HL-60 (cell line): ENCODE measurements around the gene KRT9.

Experiments used
- GABPA ChIP-seq: IDR thresholded peaks from 2 replicates; pipeline ENCODE4 v1.6.1; 2012; ENCODE audit warnings: low read depth
- POLR2AphosphoS5 ChIP-seq: IDR thresholded peaks from 2 replicates; pipeline ENCODE4 v1.6.1; 2012; ENCODE audit warnings: low read depth
- SPI1 ChIP-seq: IDR thresholded peaks from 2 replicates; pipeline ENCODE4 v1.6.1; 2012; ENCODE audit warnings: low read depth, mild to moderate bottlenecking, borderline replicate concordance
- TF ChIP-seq, protein P1 (sequence below): IDR thresholded peaks from 2 replicates; pipeline ENCODE4 v1.6.1; 2012; ENCODE audit warnings: low read depth; ENCODE audit not compliant: insufficient replicate concordance
- TF ChIP-seq, protein P2 (sequence below): IDR thresholded peaks from one replicate; pipeline ENCODE4 v1.5.1; 2011; ENCODE audit warnings: low read length, control low read depth, inconsistent platforms; ENCODE audit not compliant: insufficient read depth

DNA sequence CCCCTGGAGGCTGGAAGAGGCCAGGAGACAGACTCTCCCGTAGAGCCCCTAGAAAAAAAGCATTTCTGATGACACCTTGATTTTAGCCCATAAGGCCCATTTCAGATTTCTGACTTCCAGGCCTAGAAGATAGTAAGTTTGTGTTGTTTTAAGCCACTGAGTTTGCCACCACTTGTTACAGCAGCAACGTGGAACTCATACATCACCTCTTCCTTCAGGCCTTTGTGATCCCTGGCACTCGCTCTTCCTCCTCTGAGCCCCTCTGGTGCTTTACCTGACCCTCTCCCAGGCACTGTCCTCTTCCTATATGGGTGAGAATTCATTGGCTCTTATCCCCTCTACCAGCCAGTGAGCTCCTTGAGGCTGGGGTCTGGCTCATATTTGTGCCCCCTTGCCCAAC is 25.0 kb downstream of the KRT9 start:
- TF ChIP-seq, protein P1, sequence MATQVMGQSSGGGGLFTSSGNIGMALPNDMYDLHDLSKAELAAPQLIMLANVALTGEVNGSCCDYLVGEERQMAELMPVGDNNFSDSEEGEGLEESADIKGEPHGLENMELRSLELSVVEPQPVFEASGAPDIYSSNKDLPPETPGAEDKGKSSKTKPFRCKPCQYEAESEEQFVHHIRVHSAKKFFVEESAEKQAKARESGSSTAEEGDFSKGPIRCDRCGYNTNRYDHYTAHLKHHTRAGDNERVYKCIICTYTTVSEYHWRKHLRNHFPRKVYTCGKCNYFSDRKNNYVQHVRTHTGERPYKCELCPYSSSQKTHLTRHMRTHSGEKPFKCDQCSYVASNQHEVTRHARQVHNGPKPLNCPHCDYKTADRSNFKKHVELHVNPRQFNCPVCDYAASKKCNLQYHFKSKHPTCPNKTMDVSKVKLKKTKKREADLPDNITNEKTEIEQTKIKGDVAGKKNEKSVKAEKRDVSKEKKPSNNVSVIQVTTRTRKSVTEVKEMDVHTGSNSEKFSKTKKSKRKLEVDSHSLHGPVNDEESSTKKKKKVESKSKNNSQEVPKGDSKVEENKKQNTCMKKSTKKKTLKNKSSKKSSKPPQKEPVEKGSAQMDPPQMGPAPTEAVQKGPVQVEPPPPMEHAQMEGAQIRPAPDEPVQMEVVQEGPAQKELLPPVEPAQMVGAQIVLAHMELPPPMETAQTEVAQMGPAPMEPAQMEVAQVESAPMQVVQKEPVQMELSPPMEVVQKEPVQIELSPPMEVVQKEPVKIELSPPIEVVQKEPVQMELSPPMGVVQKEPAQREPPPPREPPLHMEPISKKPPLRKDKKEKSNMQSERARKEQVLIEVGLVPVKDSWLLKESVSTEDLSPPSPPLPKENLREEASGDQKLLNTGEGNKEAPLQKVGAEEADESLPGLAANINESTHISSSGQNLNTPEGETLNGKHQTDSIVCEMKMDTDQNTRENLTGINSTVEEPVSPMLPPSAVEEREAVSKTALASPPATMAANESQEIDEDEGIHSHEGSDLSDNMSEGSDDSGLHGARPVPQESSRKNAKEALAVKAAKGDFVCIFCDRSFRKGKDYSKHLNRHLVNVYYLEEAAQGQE: no peak
- TF ChIP-seq, protein P2, sequence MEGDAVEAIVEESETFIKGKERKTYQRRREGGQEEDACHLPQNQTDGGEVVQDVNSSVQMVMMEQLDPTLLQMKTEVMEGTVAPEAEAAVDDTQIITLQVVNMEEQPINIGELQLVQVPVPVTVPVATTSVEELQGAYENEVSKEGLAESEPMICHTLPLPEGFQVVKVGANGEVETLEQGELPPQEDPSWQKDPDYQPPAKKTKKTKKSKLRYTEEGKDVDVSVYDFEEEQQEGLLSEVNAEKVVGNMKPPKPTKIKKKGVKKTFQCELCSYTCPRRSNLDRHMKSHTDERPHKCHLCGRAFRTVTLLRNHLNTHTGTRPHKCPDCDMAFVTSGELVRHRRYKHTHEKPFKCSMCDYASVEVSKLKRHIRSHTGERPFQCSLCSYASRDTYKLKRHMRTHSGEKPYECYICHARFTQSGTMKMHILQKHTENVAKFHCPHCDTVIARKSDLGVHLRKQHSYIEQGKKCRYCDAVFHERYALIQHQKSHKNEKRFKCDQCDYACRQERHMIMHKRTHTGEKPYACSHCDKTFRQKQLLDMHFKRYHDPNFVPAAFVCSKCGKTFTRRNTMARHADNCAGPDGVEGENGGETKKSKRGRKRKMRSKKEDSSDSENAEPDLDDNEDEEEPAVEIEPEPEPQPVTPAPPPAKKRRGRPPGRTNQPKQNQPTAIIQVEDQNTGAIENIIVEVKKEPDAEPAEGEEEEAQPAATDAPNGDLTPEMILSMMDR: no peak
- no peak for TF ChIP-seq POLR2AphosphoS5
- no peak for TF ChIP-seq GABPA
- no peak for TF ChIP-seq SPI1
